Measurements from ENCODE around the gene TPPP2.
A peak's percentile ranks its signal among the peaks of the same experiment; 100 is the strongest.
"Not testable (repeated sequence)": the region's sequence is repeated elsewhere in the genome, so short reads cannot be mapped to it uniquely, and the experiment has no call there.

The TPPP2 gene

DNA sequence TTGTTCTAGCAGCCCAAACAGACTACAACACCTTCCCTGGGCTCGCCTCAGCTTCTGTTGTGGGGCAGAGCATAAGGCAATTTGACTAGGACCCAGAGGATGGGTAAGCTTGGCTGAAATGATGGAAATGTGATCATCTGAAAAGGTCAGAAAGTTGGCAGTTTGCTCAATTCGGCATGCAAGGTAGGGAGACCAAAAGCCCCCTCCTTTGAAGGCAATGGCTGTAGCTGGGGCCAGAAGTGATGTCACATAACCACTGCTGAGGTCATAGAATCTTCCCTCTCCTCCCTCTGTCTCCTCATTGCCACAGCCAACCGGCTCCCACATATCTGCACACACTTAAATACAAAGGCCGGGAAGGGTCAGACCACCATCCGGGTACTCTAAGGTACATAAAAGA, at the start of gene TPPP2:
TSS of gene TPPP2 (plus strand) at position 301 of the 400 bp plus-strand sequence. CDS start 365 bp downstream, outside the sequence.
- DNase-seq = no peak

DNA sequence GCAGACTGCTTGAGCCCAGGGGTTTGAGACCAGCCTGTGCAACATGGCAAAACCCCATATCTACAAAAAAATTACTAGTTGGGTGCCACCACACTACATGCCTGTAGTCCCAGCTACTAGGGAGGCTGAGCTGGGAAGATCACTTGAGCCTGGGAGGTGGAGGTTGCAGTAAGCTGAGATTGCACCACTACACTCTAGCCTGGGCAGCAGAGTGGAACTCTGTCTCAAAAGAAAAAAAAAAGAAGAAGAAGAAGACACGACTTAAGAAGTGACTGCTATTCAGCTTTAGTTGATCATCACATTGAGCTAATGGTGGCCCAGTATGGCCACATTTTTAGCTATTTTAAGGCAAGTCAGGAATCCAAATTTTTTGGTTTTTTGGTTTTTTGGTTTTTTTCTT, 49.1 kb upstream of the TPPP2 start:
- DNase-seq = no peak

DNA sequence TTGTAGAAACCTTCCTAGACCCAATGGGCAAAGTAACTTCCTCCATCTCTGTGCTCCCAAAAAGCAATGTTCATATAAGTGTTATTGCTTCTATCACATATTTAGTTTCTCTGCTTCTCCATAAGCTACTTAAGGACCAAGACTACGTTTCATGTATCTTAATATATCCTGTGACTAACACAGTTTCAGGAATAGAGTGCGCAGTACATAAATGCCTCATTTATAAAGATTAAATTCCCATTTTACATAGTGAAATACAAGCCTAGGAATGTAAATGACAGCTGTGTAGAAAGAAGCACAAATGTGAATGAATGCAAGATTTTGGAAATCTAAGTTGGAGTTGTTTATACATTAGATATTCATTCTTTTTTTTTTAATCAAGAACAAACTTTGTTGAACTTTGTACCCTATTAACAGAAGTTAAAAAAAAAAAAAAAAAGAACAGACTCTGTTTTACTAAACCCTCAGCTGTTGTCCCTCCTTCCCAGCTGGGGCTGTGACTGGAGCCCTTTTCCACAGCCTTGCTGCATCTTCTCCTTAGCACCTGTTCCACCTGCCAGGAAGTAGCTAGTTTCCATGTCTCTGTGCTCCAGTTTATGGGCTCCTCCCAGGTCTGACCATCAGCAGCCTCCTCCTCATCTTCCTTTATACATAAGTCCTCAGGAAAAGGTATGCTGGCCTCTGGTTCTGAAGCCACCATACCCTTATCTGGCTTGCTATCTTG, 47.2 kb upstream of the TPPP2 start:
- no peak for DNase-seq

DNA sequence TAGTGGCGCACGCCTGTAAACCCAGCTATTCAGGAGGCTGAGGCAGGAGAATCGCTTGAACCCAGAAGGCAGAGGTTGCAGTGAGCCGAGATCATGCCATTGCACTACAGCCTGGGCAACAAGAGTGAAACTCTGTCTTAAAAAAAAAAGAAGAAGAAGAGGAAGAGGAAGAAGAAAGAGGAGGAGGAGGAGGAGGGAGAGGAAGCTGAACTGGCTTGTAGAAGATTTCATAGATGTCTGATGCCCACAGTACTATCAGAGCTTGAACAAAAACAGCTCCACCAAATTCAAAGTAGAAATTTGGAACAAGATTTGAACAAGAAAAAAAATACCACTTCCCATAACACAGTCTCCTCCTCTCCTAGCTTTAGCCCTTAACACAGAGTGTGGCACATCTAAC, 44.4 kb upstream of the TPPP2 start:
- not testable (repeated sequence) for DNase-seq

DNA sequence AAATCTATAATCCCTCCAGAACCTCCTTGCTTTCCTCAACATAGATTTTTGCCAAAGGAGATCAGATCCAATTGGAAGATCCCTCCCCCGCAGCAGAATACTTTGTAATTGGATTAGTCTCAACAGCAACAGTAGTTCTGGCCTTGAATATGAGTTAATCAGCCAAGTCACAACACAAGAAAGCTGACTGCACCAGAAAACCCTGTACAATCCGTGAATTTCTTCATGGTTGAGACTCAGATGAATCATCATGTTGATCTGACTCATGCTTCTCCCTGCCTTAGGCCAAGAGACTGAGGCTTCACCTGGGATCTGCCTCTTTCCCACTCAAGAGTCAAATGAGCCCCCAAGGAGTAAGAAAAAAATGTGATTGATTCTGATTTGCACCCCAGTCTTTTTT, 43.2 kb upstream of the TPPP2 start:
- DNase-seq = no peak

DNA sequence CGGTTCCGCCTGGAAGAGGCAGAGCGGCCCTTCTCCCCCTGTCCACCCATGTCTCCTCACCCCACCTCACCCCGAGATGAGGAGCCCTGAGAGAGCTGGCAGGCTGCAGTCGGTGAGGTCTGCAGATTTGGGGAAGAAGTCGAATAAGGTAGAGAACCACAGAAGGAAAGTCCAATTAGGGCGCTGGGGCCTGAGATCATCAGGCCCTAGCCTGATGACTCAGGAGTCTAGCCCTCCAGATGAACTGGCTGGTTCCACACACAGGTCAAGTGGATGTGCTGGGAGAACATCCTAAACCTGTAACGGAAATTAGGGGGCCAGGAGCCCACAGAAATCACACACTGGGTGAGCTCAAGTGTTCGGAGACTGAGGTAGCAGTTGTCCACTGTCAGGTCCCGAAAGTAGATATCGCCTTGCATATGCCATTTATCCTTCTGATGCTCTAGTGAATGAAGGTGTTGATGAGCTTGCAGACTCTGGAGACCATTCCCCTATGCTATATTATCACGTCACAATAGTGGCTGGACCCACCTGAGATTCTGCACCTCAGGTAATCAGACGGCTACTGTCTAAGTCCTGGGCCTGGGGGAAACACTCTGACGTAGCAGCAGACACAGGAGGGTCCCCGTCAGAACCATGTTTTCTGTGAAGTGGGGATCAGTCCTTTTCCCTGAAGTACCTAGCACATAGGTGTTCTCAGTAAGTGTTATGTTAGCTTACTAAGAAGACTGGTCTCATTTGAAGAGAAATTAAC, 41.1 kb upstream of the TPPP2 start:
- no peak for DNase-seq

GRCh38 chr14:20989471-20989786, 40.6 kb upstream of the TPPP2 start:
- no peak for DNase-seq

GRCh38 chr14:20989787-20990600, 40.0 kb upstream of the TPPP2 start, which contains the start of gene METTL17:
Gene METTL17 (plus strand): TSS chr14:20989980. CDS start chr14:20990003, 23 bp downstream.
- peak; percentile 86 to 91 for DNase-seq

- no peak for DNase-seq
These were observed 33.5 kb upstream of the TPPP2 start for GRCh38 chr14:20996521-20996920.

- DNase-seq = no peak
These were observed 32.9 kb upstream of the TPPP2 start for GRCh38 chr14:20997115-20997514.

GRCh38 chr14:20997564-20997963, 32.5 kb upstream of the TPPP2 start:
- DNase-seq = no peak

DNA sequence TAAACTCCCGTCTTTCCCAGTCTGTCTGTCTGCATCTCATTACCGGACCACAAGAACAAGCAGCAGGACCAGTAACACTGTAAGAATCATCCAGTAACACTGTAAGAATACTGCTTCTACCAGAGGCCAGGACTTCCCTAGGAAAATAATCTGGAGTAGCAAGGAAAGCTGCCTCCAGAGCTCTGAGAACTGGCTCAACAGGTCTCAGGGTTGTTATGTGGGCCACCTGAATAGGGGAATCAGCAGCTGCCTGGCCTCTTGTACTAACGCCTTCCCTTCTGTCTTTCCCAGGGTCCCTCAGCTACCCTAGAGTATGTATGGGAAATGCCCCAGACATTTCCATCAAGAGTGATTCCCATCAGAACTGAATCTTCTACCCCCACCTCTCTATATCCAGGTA, 31.9 kb upstream of the TPPP2 start:
- no peak for DNase-seq

GRCh38 chr14:20998674-20999366, 31.2 kb upstream of the TPPP2 start, which contains the start of gene SLC39A2:
Gene SLC39A2 (plus strand): TSS chr14:20999293. CDS start chr14:20999447, 154 bp downstream.
- no peak for DNase-seq

GRCh38 chr14:20999591-20999990, 30.4 kb upstream of the TPPP2 start:
- no peak for DNase-seq

GRCh38 chr14:21001218-21001617, 28.8 kb upstream of the TPPP2 start:
- no peak for DNase-seq

- no peak for DNase-seq
These were observed 26.1 kb upstream of the TPPP2 start for GRCh38 chr14:21003788-21004346.

- not testable (repeated sequence) for DNase-seq
These were observed 20.3 kb upstream of the TPPP2 start for GRCh38 chr14:21009721-21010120.

- DNase-seq = no peak
These were observed 18.9 kb upstream of the TPPP2 start for GRCh38 chr14:21011136-21011535.

DNA sequence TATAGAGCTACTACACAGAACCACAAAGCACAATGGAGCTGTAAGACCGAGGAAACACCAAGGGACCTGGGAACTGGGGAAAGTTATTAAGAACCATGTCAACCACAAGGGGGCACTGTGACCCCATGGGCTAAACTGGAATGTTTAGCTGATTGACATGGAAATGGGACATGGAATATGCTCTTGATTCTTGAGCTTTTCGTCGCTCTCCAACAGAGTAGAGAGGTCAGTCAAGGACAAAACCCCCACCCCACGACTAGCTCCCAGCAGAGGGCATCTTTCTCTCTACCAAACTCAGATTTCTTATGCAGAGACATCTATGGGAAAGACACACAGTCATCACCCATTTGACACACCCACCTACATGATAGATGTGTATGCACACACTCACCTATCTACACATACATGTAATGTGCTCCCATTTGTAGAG, 15.2 kb upstream of the TPPP2 start:
- peak; percentile 88 to 89 for DNase-seq

GRCh38 chr14:21015312-21015711, 14.7 kb upstream of the TPPP2 start:
- no peak for DNase-seq

DNA sequence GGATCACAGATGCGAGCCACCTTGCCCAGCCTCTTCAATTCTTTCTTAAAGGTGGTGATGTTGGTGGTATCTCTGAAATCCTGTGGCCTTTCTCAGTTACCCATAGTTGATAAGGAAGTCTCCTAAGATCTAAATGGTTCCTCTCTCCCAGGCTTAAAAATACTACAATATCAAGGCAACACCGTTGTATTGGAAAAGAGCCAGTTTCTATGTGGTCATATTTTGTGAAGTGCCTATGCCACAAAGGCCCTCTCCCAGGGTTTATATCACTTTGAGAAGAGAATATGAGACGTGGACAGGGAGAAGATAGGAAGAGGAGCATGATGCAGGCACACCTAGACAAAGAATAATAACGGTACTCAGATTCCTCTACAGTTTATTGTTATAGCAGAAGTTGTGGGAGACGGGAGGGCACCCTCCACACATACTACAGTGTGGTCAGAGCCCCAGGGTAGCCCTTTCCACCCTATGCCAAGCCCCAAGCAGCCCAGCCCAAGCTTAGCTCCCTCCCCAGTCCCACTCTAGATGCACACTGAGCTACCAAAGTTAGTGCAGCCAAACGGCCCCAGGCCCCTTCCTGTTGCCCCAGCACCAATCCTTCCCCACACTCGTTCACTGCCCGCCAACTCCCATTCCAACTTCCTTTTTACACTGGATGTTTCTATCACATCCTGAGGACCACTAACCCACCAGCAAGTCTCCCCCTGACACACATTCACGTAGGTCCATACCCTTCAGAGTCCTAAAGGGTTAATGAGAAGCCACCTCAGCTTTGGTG, 13.4 kb upstream of the TPPP2 start:
- DNase-seq = no peak
